HK-2 (cell line): ENCODE measurements around the gene MED20.

Experiments
- DNase-seq: peaks from one replicate; pipeline ENCODE4 v3.0.0-alpha.2; 2018; ENCODE audit not compliant: unreplicated experiment

MED20 gene

GRCh38 chr6:41941280-41942066 lies 20.5 kb upstream of the MED20 start, which contains the start of gene CCND3:
Gene CCND3 (minus strand): TSS chr6:41941808. CDS start chr6:41941649, 159 bp downstream.
- peak; percentile 90 for DNase-seq

DNA sequence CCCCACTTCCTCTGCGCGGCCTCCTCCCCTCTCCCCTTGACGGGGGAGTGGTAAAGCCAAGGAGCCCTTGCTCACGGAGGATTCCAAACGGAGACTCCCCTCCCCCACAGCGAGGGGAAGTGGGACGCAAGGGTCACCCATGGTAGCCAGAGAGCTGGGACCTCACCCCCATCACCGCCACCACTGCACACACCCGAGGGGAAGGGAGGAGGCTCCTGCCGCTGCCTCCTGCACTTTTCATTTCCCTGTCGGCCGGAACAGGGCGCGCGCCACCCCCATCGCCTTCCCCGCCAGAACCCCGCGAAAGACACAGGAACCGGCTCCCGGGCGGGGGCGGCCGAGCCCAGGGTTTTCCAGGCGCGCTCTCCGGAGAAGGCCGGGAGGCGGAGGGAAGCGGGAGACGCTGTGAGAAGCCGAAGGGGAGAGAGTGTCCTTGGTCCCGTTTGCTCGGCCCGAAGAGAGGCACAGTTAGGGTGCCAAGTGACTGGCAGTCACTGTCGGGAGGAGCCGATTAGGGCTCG lies 19.9 kb upstream of the MED20 start:
- peak; percentile 61 for DNase-seq

DNA sequence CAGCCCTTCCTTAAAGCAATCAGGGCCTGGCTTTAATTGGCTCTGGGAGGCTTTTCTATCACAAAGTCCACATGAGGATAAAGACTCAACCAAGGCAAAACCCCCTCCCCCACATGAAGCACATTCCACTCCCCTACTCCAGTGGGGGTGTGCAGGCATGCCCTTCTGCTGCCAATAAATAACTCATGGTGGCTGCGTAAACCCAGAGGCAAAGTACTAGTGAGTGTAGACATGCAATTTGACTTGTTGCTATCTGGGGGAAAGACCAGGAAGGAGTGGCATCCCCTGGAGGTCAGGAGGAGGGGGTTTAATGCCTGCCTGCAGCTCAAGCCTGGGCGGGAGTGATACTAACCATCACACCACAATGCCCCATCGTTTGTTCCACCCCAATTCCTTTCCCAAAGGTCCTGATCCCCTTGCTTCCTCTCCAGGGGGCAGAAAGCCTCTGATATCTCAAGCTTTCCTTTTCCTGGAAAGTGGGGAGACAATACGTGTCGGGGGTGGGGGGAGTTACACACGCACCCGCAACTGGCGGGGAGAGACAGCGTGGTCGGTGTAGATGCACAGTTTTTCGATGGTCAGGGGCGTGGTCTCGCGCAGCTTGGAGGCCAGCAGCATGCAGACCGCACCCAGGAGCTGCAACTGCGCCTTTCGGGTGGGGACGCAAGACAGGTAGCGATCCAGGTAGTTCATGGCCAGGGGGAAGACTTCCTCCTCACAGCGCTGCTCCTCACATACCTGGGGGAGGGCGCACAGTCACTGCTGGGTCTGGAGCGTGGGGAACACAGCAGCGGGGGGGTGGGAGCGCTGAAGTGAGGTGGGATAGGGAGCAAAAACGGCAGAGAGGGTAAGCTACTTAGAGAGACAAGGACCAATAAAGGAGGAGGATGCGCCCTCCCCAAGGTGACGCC lies 19.2 kb upstream of the MED20 start:
- peak; percentile 44 for DNase-seq

DNA sequence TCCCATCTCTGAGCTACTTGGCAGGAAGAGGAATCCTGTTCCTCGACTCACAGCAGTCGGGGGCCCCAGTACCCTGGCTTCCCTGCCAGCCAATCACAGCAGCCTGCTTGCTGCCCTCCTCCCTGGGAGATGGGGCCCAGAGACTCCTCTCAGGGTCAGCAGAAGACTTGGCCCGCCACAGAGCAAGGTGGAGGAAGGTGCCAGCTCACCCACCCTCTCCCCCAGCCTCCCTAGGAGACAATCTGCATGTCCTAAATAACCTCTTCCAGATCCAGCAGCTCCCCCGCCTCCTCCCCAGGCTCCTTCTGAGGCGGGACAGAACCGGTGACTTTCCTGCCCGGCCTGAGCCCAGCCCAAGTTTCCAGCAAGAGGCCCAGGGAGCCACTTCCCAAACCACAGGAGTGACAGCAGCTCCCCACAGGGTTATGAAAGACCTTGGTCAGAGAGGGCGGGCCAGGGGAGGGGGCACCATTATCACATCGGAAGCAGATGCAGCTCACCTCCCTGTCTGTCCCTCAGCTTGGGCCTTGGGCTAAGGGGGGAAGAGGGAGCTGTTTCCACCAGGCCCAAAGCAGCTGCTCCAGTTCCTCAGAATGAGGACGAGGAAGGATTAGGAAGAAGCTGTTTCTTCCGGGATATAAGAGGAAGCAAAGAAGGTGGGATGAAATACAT lies 18.4 kb upstream of the MED20 start:
- DNase-seq: peak; percentile 72

DNA sequence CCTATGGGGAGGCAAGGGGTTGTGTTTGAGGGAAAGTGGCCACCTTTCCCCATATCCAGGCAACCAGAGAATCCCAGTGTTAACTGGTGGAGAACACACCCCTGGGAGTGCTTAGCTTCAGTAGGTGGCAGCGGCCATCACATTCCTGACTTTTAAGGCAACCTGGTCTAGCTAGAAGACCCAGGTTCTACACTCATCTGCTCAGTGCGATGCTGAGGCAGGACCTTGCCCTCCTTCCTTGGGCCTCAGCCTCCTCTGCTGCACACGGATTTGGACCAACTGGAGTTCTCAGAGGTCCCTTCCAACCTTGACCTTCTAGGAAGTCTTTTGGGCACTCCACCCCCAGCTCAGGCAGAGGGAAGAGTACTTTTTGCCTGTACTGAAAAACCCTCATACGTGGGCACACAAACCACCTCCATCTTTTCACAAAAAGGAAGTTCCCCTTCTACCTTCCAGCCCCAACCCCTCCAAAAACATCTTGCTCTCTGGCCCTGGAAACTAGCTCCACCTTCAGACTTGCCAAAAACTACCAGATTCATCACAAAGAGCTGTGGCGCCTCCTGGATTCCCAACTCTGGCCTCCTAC lies 17.7 kb upstream of the MED20 start:
- no peak for DNase-seq

- no peak for DNase-seq
Measured at GRCh38 chr6:41937861-41938574, 17.1 kb upstream of the MED20 start.

GRCh38 chr6:41937472-41937860 lies 16.5 kb upstream of the MED20 start:
- no peak for DNase-seq

- peak; percentile 78 for DNase-seq
Measured at GRCh38 chr6:41936073-41936837, 15.3 kb upstream of the MED20 start.

GRCh38 chr6:41935685-41936072 lies 14.7 kb upstream of the MED20 start:
- no peak for DNase-seq

- no peak for DNase-seq
Measured at GRCh38 chr6:41935193-41935574, 14.2 kb upstream of the MED20 start.

DNA sequence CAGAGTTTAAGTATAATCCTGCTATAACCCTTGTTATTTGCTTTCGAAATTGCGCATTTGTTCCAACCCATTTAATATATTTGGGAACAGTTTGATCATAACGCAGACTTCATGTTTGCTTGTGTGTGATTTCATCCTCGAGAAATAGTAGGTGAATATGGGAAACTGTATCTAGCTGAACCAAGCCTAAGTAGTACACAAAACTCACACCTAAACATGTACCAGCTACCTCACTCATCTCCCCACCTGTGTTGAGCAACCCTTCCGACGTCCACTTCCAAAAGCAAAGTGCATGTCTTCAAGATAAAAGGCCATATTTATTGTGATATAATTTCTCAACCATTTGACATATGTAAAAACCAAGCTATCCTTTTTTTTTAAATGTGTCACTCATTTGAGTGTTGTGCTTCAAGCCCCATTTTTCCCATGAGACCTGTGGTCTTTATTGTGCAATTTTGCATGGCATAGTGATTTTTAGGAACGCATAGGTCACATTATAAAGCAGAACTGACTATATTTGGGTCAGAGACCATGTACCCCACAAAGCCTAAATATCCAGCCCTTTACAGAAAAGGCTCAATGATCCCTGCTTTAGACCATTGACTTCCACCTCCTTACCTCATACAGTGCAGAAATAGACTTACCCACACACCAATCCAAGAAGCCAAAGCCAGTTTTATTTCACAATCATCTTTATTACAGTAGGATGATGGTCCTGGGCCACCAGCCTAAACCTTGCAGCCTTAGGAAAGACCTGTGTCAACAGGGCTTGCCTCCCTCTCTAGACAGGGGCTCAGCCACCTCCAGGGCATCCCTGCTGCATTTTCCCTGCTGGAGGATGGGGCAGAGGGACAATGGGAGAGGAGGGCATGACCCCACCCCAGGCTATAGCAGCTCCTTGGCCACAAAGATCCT lies 13.6 kb upstream of the MED20 start:
- DNase-seq: no peak

DNA sequence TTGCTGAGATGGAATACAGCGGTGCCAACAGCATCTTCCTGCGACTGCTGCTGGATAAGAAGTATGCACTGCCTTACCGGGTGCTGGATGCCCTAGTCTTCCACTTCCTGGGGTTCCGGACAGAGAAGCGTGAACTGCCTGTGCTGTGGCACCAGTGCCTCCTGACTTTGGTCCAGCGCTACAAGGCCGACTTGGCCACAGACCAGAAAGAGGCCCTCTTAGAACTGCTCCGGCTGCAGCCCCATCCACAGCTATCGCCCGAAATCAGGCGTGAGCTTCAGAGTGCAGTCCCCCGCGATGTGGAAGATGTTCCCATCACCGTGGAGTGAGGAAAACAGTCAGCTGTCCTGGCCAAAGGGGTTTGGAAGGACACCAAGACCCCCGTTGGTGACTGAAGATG lies 11.4 kb upstream of the MED20 start:
- no peak for DNase-seq

- no peak for DNase-seq
Measured at GRCh38 chr6:41931792-41932191, 10.9 kb upstream of the MED20 start.

GRCh38 chr6:41929924-41930323 lies 9.0 kb upstream of the MED20 start:
- no peak for DNase-seq

DNA sequence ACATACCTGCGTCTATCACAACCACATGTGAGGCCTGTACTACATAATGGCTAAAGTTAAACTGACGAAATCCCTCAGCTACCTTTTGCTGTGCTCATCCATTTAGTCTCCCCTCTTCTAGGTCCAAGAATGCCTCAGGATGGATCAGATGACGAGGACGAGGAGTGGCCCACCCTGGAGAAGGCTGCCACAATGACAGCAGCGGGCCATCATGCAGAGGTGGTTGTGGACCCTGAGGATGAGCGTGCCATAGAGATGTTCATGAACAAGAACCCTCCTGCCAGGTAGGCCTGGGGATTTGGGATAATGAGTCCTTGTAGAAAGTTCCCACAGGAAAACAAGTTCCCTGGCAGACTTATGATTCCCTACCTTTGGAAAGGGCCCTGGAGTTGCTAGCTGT lies 6.3 kb upstream of the MED20 start:
- no peak for DNase-seq

DNA sequence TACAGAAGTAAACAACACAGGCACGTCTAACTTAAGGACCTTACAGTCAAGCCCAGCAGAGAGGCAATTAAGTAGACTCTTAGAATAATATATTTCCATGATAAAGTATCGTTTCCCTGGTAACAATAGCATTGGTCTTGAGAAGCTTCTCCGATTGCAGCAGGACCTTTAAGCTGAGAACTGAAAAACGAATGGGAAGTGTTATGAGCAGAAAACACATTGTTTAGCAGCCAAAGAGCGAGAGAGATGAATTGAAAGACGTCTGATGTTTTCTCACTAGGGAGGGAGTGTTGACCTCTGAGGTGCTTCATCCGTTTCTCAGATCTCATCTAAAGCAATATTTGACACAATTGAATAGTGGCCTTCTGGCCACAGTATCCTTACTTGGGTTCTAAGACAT lies 1.2 kb upstream of the MED20 start:
- no peak for DNase-seq

- no peak for DNase-seq
Measured at GRCh38 chr6:41921712-41921998, 716 bp upstream of the MED20 start.

DNA sequence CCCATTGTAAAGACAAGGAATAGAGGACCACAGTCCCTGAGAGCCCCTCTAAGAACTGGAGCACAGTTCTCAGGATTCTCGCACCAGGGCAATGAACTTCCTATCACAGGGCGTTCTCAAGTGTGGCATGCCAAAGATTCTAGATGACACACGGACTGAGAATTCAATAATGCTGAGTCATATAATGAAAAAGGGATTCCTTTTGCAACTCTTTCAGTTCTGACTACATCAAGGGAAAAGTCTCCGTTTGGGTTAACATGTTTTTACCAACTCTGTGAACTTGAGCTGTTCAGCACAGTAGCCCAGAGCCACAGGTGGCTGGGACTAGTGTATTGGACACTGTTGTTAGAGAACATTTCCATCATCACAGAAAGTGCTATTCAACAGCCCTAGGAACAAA lies 3.4 kb downstream of the MED20 start:
- peak; percentile 64 for DNase-seq

DNA sequence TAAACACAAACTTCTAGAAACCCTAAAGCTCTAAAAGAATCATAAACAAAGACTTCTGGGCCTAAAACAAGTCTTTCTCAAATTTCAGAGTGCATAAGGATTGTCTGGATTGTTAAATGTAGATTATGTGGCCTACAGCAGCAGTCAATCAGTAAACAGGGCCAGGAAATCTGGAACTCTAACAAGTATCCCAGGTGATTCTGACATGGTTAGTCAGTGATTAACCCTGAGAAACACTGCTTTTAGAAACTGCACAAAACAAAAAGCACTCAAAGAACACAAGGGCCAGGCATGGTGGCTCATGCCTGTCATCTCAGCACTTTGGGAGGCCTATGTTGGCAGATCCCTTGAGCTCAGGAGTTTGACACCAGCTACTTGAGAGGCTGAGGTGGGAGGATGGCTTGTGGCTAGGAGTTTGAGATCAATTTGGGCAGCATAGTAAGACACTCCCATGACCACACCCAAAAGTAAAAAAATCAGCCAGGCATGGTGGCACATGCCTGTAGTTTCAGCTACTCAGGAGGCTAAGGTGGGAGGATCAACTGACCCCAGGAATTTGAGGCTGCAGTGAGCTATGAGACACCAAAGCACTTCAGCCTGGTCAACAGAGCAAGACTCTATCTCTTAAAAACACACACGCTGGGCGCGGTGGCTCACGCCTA lies 5.9 kb downstream of the MED20 start:
- DNase-seq: peak; percentile 35
